ENCODE measurements around the gene NKD1. TPM values are rescaled to one million over a fixed set of nuclear protein-coding genes. Genes with fewer than 3 reads are reported as not detected.

Gene NKD1
- total RNA-seq, 6 experiments from 2014 or later, result 0.69 to 2.6 (median 2.1) TPM

GRCh38 chr16:50519001-50519400, 29.2 kb upstream of the NKD1 start:
- Histone ChIP-seq H3K36me3 (no peaks in the 10 kb centered on the region), H3K27ac (no peak overlapping the region), H3K9me3 (peaks cover 0 to 11% (median 0%) of the 10 kb centered on the region in 4 donors), H3K4me3 (no peak overlapping the region), H3K4me1 (no peaks in the 10 kb centered on the region), H3K27me3 (no peaks in the 10 kb centered on the region)
- DNase-seq (peak in 1 of 3 donors; percentile 24), ATAC-seq (no peak)
- TF ChIP-seq CTCF (IDR thresholded peaks at IDR 0.05) (no peak), POLR2A (IDR thresholded peaks at IDR 0.05) (no peak)
- intact Hi-C loops (cut with DNase I), result no loop called here
- whole genome bisulfite sequencing (ENCODE audit: insufficient coverage, low coverage, low lambda C conversion rate, missing lambda C conversion rate), result 59% methylated on average over 2 of the region's 5 CpGs

- Histone ChIP-seq H3K36me3 (no peaks in the 10 kb centered on the region), H3K9me3 (peaks cover 0 to 11% (median 0%) of the 10 kb centered on the region in 4 donors), H3K27me3 (no peaks in the 10 kb centered on the region), H3K4me3 (no peak overlapping the region), H3K27ac (no peak overlapping the region), H3K4me1 (no peaks in the 10 kb centered on the region)
- DNase-seq, result peak in 1 of 3 donors; percentile 9
- intact Hi-C loops (cut with DNase I), result no loop called here
- no peak for ATAC-seq
- WGBS (ENCODE audit: insufficient coverage, low coverage, low lambda C conversion rate, missing lambda C conversion rate), result 54% methylated on average over 3 of the region's 3 CpGs
- TF ChIP-seq POLR2A (IDR thresholded peaks at IDR 0.05) (no peak), CTCF (IDR thresholded peaks at IDR 0.05) (no peak)
Observed at GRCh38 chr16:50519602-50520001, 28.6 kb upstream of the NKD1 start.

GRCh38 chr16:50520451-50521245, 27.5 kb upstream of the NKD1 start:
- Histone ChIP-seq H3K36me3 (no peaks in the 10 kb centered on the region), H3K4me1 (no peaks in the 10 kb centered on the region), H3K4me3 (no peak overlapping the region), H3K9me3 (peaks cover 0 to 11% (median 0%) of the 10 kb centered on the region in 4 donors), H3K27ac (no peak overlapping the region), H3K27me3 (no peaks in the 10 kb centered on the region)
- intact Hi-C loops (cut with DNase I), result no loop called here
- ATAC-seq, result no peak
- no peak for TF ChIP-seq POLR2A (IDR thresholded peaks at IDR 0.05)
- TF ChIP-seq CTCF (IDR thresholded peaks at IDR 0.05), result no peak
- peak in 1 of 3 donors; percentile 19 for DNase-seq
- WGBS (ENCODE audit: insufficient coverage, low coverage, low lambda C conversion rate, missing lambda C conversion rate), result 9% methylated on average over 4 of the region's 6 CpGs

- peaks cover 0 to 8% (median 0%) of the 10 kb centered on the region in 4 donors for H3K9me3 ChIP-seq
- no peaks in the 10 kb centered on the region for H3K27me3 ChIP-seq
- intact Hi-C loops (cut with DNase I), result no loop called here
- no peak for TF ChIP-seq CTCF (IDR thresholded peaks at IDR 0.05)
- TF ChIP-seq POLR2A (IDR thresholded peaks at IDR 0.05), result no peak
- no peaks in the 10 kb centered on the region for H3K36me3 ChIP-seq
- 77% methylated on average over 9 of the region's 9 CpGs for WGBS (ENCODE audit: insufficient coverage, low coverage, low lambda C conversion rate, missing lambda C conversion rate)
- no peaks in the 10 kb centered on the region for H3K4me1 ChIP-seq
- DNase-seq (peak in 1 of 3 donors; percentile 21), ATAC-seq (no peak)
- H3K27ac ChIP-seq, result no peak overlapping the region
- no peak overlapping the region for H3K4me3 ChIP-seq
Observed at GRCh38 chr16:50521246-50521900, 26.8 kb upstream of the NKD1 start.
